ENCODE results near the gene ARHGEF17.

DNA sequence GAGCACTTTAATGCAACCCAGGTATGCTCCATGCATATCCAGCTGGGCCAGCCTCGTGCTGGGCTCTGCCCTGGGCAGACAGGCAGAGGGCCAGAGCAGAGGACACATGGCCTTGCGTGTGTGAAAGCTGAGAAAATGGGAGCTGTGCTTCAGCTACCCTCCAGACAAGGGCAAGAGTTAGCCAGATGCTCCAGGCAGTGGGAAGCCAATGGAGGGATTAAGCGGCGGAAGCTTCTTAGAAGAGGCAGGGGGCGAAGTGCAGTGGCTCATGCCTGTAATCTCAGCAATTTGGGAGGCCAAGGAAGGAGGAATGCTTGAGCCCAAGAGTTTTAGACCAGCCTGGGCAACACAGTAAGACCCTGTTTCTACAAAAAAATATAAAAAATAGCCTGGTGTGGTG is 9.8 kb upstream of the ARHGEF17 start:
- TF ChIP-seq, protein P1, sequence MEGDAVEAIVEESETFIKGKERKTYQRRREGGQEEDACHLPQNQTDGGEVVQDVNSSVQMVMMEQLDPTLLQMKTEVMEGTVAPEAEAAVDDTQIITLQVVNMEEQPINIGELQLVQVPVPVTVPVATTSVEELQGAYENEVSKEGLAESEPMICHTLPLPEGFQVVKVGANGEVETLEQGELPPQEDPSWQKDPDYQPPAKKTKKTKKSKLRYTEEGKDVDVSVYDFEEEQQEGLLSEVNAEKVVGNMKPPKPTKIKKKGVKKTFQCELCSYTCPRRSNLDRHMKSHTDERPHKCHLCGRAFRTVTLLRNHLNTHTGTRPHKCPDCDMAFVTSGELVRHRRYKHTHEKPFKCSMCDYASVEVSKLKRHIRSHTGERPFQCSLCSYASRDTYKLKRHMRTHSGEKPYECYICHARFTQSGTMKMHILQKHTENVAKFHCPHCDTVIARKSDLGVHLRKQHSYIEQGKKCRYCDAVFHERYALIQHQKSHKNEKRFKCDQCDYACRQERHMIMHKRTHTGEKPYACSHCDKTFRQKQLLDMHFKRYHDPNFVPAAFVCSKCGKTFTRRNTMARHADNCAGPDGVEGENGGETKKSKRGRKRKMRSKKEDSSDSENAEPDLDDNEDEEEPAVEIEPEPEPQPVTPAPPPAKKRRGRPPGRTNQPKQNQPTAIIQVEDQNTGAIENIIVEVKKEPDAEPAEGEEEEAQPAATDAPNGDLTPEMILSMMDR (IDR thresholded peaks at IDR 0.05; ENCODE audit: low read depth, low read length, missing input control), result no peak
- TF ChIP-seq RAD21 (IDR thresholded peaks at IDR 0.05) (no peak), YY1 (IDR thresholded peaks at IDR 0.05) (no peak), MAX (IDR thresholded peaks at IDR 0.05) (no peak)

Measured in liver (tissue), 3 donors.